Stimulated activated CD4-positive, alpha-beta T cell treated with anti-CD3 and anti-CD28 coated beads, Interleukin-15, amount 100 ng/mL, for 24 hours (primary cell): ENCODE results near the gene SIRPB1.
"Not testable (repeated sequence)": the region's sequence is repeated elsewhere in the genome, so short reads cannot be mapped to it uniquely, and the experiment has no call there.

Experiments used
- DNase-seq: peaks from one replicate; pipeline ENCODE4 v3.0.0-alpha.2; 2020

The SIRPB1 gene

DNA sequence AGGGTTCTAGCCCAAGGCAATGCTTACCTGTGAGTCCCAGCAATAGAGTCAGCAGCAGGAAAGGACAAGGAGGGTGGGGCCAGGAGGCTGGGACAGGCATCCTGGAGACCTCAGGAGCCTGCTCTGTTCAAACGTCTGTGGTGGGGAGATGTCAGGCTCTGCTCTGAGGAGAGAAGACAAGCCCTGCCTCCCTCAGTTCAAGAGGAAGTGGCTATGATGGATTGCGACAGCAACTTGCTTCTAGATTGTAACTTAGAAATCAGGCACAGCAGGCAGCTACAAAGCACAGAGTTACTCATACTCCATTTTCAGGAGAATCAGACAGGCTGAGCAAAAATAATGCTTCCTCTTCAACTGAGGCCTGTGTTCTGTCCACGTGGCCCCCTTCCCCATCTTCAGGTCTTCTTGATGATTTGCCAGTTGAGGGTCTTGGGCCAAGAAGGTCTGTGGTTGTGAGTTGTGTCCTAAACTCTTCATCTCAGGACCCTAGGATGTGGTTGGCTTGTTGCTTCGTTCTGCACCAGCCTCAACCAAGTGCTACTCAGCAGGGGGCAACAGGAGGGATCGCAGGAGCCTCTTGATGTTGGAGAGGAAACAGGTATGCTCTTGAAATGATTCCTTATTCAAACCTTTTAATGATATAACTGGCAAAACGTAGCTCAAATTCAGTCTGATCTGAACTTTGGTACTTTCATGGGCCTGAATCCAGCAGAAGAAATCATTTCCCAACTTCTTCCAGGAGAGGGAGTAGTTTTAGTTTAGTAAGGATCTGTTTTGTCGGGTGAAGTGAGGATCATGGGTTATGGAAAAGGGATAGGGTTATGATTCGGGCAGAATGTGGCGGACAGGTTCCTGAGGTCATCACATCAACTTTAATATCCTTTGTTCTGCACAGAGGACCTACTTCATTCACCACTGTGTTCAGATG lies 31.0 kb downstream of the SIRPB1 start:
- no peak for DNase-seq

DNA sequence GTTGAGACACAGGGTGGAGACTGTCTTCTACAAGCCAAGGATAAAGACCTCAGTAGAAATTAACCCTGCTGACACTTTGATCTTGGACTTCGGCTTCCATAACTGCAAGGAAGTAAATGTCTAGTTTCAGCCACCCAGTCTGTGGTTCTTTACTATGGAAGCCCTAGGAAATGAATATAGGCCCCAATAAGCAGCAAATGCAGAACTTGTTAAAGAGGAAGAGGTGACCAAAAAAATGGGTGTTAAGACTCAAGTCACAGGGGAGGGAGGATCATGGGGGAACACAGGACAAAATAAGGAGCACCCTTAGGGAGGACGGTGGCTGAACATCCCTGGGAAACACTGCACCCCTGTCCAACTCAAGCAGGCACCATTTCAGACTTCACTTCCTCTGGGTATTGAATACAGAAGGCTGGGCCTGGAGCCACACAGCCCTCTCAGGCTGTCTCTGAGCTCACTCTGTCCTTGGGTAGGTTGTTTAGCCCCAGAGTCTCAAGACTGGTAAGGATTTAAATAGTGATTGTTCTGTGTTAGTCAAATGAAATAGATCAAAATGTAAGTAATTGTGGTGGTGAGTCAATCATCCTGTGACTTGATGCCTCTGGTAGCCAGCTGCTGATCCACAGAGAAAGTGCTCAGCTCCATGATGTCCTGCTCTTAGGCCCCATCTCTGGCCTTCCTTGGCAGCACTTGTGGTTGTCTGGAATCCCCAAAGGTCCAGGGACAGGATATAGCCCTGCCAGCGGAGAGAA lies 31.9 kb downstream of the SIRPB1 start:
- DNase-seq, result no peak

DNA sequence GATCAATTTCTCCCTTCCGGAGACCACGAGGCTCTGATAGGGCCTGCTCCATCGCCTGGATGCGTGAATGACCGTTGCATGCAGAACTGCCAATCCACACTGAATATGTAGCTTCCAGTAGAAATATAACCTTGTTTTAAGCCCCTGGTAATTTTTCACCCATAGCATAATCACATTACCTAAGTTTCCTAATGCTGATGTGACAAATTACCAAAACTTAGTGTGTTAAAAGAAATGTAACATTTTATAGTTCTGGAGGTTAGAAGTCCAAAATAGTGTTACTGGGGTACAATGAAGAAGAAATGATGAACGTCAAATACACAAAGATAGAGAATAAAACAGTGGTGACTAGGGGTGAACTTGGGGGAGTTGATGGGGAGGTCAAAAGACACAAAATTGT lies 40.3 kb downstream of the SIRPB1 start:
- DNase-seq, result no peak

DNA sequence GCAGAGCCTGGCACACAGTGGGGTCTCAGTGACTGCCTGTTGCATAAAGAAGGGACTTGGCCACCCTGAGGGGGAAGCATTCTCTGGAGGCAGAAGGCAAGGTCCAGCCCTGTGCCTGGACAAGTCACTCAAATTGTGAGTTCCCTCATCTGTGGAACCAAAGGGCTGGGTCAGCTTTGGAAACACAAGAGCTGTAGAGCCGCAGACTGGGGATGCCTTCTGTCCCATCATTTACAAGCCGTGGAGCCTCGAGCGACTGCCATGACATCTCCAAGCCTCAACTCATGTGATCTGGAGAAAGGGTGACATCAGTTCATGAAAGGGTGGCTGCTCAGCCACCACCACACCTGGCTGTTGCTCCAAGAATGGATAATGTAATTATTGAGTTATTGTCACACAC lies 41.9 kb downstream of the SIRPB1 start:
- DNase-seq, result no peak

DNA sequence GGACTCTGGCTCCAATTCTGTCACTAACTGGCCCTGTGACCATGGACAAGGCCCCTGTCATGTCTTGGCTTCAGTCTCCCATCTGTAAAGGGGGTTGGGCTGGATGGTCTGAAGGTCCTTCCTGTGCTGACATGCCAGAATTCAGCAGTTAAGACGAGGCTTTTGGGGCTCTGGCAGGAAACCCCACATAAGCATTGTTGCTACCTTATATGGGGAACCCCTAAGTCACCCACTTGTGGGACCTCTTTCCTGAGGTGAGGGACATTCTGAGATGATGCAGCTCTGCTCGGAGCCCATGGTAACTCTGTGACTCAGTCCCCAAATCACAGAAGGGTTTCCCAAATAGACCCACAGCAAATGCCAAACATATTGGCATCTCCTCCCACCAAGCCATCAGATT lies 42.5 kb downstream of the SIRPB1 start:
- DNase-seq, result not testable (repeated sequence)

DNA sequence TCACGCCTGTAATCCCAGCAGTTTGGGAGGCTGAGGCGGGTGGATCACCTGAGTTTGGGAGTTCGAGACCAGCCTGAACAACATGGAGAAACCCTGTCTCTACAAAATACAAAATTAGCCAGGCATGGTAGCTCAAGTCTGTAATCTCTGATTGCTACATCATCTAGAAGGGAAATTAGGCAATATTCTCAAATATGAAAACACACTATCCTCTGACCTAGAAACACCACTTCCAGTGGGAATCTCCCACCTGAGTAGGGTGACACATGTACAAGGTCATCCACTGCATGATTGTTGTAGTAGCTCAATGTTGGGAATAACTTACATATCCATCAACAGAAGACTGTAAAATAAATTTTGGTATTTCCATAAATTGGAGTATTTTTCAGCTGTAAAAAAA lies 43.2 kb downstream of the SIRPB1 start:
- DNase-seq, result no peak

DNA sequence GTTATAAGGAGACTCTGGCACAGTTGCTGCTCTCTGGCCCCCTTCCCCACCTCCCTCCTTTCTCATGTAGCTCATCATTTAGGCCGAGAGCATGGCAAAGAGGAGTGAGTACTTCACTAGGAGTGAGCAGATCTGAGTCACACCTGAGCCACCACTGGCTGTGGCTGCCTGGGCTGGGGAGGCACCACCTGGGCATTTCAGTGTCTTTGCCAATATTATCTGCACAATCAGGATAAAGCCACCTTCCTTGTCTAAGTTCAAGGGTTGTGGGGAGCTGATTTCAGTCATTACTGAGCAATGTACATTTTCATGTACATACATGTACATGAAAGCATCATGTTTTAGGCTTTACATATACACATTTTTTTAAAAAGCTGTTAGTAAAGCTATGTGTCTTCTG lies 43.8 kb downstream of the SIRPB1 start:
- peak; percentile 16 for DNase-seq

DNA sequence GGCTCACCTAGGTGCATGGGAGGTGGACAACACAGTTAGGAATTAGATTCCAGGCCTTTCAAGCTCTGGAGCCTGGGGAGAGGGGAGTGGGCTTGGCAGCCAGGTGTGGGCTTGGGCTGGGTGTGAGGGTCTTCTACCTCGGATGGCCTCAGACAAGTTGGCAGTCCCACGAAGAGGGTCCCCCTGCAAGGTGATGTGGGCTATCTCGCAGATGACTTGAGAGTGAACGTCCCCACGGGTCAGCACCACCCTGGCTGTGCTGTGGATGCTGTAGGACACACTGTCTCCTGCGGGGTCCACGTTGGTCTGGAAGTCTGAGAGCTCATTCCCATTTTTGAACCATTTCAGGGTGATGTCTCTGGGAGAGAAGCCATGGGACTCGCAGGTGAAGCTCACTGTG lies 48.2 kb downstream of the SIRPB1 start:
- DNase-seq, result not testable (repeated sequence)
